HCT116 (cell line): ENCODE data around the gene CDK1. TPM values are rescaled to one million over a fixed set of nuclear protein-coding genes. Genes with fewer than 3 reads are reported as not detected.

Source experiments
- ATAC-seq: fragments of 200-7000 bp; cut with Tn5 transposase; 2 replicates; pipeline ENCODE4 v1.9.1; 2020; ENCODE audit warnings: mild to moderate bottlenecking, moderate library complexity
- BruUV-seq: library from RNA; stranded (reverse); fragments of 400-500 nt; replicated peaks from 2 replicates; lab custom pipeline; 2021; lab: Mats Ljungman, UMichigan
- CTCF ChIA-PET: fragments of 300-600 bp; sonication (Branson Sonifier 250); formaldehyde crosslinking; loops from one replicate; lab custom pipeline; 2021; ENCODE audit warnings: antibody characterized with exemption; lab: Charles Lee
- POLR2A ChIA-PET: fragments of 300-600, 350-600 bp; sonication (Branson Sonifier 250); formaldehyde crosslinking; loops from one replicate; lab custom pipeline; 2021; ENCODE audit warnings: antibody characterized with exemption; lab: Charles Lee
- RAD21 ChIA-PET, 2 experiments: fragments of 300-600 bp; sonication (Branson Sonifier 250); formaldehyde crosslinking; loops; one replicate each; lab custom pipeline; 2023; ENCODE audit warnings: low total read pairs in 2 of 2; ENCODE audit not compliant: uncharacterized antibody in 2 of 2, unreplicated experiment in 2 of 2, low non-redundant PET in 1 of 2; lab: Charles Lee
- DNase-seq: peaks from one replicate; pipeline ENCODE4 v3.0.0-alpha.2; 2010; ENCODE audit warnings: low read depth, low spot score
- H2AFZ ChIP-seq: fragments of 200-600 bp; shearing (Covaris generic), sonication (generic); 2 replicates; pipeline ENCODE4 v1.6.1; 2017; ENCODE audit warnings: low read depth, mixed run types, mixed read lengths, antibody characterized with exemption, low read length; ENCODE audit not compliant: poor library complexity, severe bottlenecking
- H3K27ac ChIP-seq: 2 replicates; pipeline ENCODE4 v1.5.1; 2012; ENCODE audit warnings: low read depth, low read length
- H3K27me3 ChIP-seq: fragments of 200-600 bp; sonication (generic); 2 replicates; pipeline ENCODE4 v1.6.1; 2016; ENCODE audit warnings: mixed run types, low read length, mixed read lengths; ENCODE audit not compliant: insufficient read depth
- H3K36me3 ChIP-seq, 2 experiments: fragments of 200-500 bp in 1 of 2; fragments of 200-600 bp in 1 of 2; sonication (Bioruptor generic) in 1 of 2; sonication (generic) in 1 of 2; 2 replicates each; pipeline versions ENCODE4 v1.5.1 to v1.6.1; 2014 to 2016; ENCODE audit warnings: low read length in 2 of 2, inconsistent platforms in 1 of 2, mixed read lengths in 1 of 2, mixed run types in 1 of 2; ENCODE audit not compliant: insufficient read depth in 2 of 2, control insufficient read depth in 1 of 2
- H3K4me1 ChIP-seq, 2 experiments: fragments of 200-600 bp in 1 of 2; sonication (generic) in 1 of 2; 2 replicates each; pipeline versions ENCODE4 v1.5.1 to v1.6.1; 2012 to 2017; ENCODE audit warnings: low read length in 2 of 2, inconsistent platforms in 1 of 2, mild to moderate bottlenecking in 1 of 2, mixed read lengths in 1 of 2, mixed run types in 1 of 2, moderate library complexity in 1 of 2; ENCODE audit not compliant: insufficient read depth in 2 of 2, control insufficient read depth in 1 of 2
- H3K4me2 ChIP-seq: fragments of 200-600 bp; sonication (generic); 2 replicates; pipeline ENCODE4 v1.6.1; 2017; ENCODE audit warnings: mixed run types, low read length, mixed read lengths
- H3K4me3 ChIP-seq, 2 experiments: fragments of 200-600 bp in 1 of 2; sonication (generic) in 1 of 2; replicated peaks in 1 of 2; 2 replicates each; pipeline ENCODE4 v1.5.1; 2011 to 2016; ENCODE audit warnings: low read length in 2 of 2, control low read depth in 1 of 2, low read depth in 1 of 2, mild to moderate bottlenecking in 1 of 2, mixed read lengths in 1 of 2, mixed run types in 1 of 2
- H3K79me2 ChIP-seq: fragments of 200-600 bp; sonication (generic); 2 replicates; pipeline ENCODE4 v1.6.1; 2017; ENCODE audit warnings: mild to moderate bottlenecking, mixed run types, low read length, moderate library complexity, mixed read lengths; ENCODE audit not compliant: insufficient read depth
- H3K9ac ChIP-seq: fragments of 200-600 bp; sonication (generic); 2 replicates; pipeline ENCODE4 v1.6.1; 2016; ENCODE audit warnings: low read length, mixed read lengths
- H3K9me2 ChIP-seq: fragments of 200-600 bp; sonication (generic), shearing (Covaris generic); 2 replicates; pipeline ENCODE4 v1.6.1; 2017; ENCODE audit warnings: mixed run types, mild to moderate bottlenecking, moderate library complexity; ENCODE audit not compliant: insufficient read depth
- H3K9me3 ChIP-seq, 2 experiments: fragments of 200-500 bp in 1 of 2; fragments of 200-600 bp in 1 of 2; sonication (Bioruptor generic) in 1 of 2; sonication (generic) in 1 of 2; 2 replicates each; pipeline ENCODE4 v1.6.1; 2014 to 2017; ENCODE audit warnings: low read length in 2 of 2, mixed read lengths in 2 of 2, inconsistent platforms in 1 of 2, low read depth in 1 of 2, mild to moderate bottlenecking in 1 of 2, mixed run types in 1 of 2, moderate library complexity in 1 of 2; ENCODE audit not compliant: control insufficient read depth in 1 of 2, insufficient read depth in 1 of 2
- H4K20me1 ChIP-seq: fragments of 200-600 bp; sonication (generic), shearing (Covaris generic); 2 replicates; pipeline ENCODE4 v1.6.1; 2017; ENCODE audit warnings: mixed run types, mild to moderate bottlenecking, moderate library complexity; ENCODE audit not compliant: insufficient read depth
- CBX3 ChIP-seq: IDR thresholded peaks from 2 replicates; pipeline ENCODE4 v1.6.1; 2012; ENCODE audit warnings: low read depth
- CTCF ChIP-seq, 3 experiments: fragments of 200-600 bp in 1 of 3; sonication (generic) in 1 of 3; IDR thresholded peaks in 2 of 3; conservative IDR thresholded peaks in 1 of 3; 2 replicates each; pipeline ENCODE4 v1.5.1; 2012 to 2017; ENCODE audit warnings: low read depth in 2 of 3, low read length in 2 of 3, antibody characterized with exemption in 1 of 3, borderline replicate concordance in 1 of 3, control low read depth in 1 of 3, mild to moderate bottlenecking in 1 of 3, mixed read lengths in 1 of 3, mixed run types in 1 of 3, moderate library complexity in 1 of 3; ENCODE audit not compliant: insufficient read depth in 1 of 3
- EGR1 ChIP-seq: IDR thresholded peaks from 2 replicates; pipeline ENCODE4 v1.6.1; 2012; ENCODE audit warnings: low read depth
- POLR2A ChIP-seq: IDR thresholded peaks from 2 replicates; pipeline ENCODE4 v1.7.0; 2011; ENCODE audit warnings: borderline replicate concordance; ENCODE audit not compliant: insufficient read depth, insufficient read length; ENCODE audit errors: extremely low read depth
- POLR2AphosphoS5 ChIP-seq: IDR thresholded peaks from 2 replicates; pipeline ENCODE4 v1.6.1; 2011; ENCODE audit warnings: mild to moderate bottlenecking, low read depth, low read length, moderate library complexity
- RAD21 ChIP-seq: IDR thresholded peaks from 2 replicates; pipeline ENCODE4 v1.6.1; 2012; ENCODE audit warnings: low read depth, mild to moderate bottlenecking
- SRF ChIP-seq: IDR thresholded peaks from 2 replicates; pipeline ENCODE4 v1.6.1; 2012; ENCODE audit warnings: low read depth
- TCF7L2 ChIP-seq: IDR thresholded peaks from 2 replicates; pipeline ENCODE4 v1.7.0; 2011; ENCODE audit warnings: borderline replicate concordance, inconsistent platforms; ENCODE audit not compliant: insufficient read depth, insufficient read length; ENCODE audit errors: extremely low read depth
- ZNF274 ChIP-seq: fragments of 200-500 bp; sonication (Bioruptor generic); IDR thresholded peaks from 2 replicates; pipeline ENCODE4 v1.6.1; 2014; ENCODE audit warnings: mild to moderate bottlenecking, low read depth, low read length, inconsistent platforms
- intact Hi-C: fragments of 100-400 bp; cut with micrococcal nuclease; formaldehyde crosslinking; loops from 2 replicates; pipeline ENCODE4 v1.10.0; 2022
- total RNA-seq: library from RNA; stranded (reverse); gene quantifications from one replicate; pipeline ENCODE4 v1.2.1, GENCODE V29; 2021; ENCODE audit not compliant: unreplicated experiment
- TF ChIP-seq, protein P1 (sequence below): IDR thresholded peaks from 2 replicates; pipeline ENCODE4 v1.6.1; 2011; ENCODE audit warnings: mild to moderate bottlenecking, low read length, moderate library complexity; ENCODE audit not compliant: insufficient replicate concordance; ENCODE audit errors: extremely low read depth
- TF ChIP-seq, protein P2 (sequence below): IDR thresholded peaks from 2 replicates; pipeline ENCODE4 v1.6.1; 2012; ENCODE audit warnings: low read depth
- TF ChIP-seq, protein P3 (sequence below): IDR thresholded peaks from 2 replicates; pipeline ENCODE4 v1.6.1; 2012
- TF ChIP-seq, protein P4 (sequence below): IDR thresholded peaks from 2 replicates; pipeline ENCODE4 v1.6.1; 2012

The CDK1 gene
- total RNA-seq, 1 experiment from 2014 or later, result 104 TPM

DNA sequence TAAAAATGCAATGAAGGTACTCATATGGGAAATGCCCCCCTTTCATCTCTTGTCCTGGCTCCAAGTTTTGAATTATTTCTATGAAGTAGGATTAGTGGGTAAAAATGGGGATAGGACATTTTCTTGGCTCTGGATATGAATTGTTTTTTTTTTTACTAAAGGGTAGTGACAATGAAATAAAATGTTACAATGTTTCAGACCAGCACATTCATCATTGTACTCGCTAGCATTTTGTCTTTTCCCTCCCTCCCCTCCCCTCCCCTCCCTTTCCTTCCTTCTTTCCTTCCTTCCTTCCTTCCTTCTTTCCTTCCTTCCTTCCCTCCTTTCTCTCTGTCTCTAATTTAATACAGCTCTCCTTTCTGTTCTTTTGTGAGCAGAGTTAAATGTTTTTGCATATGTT lies 64.4 kb downstream of the CDK1 start:
- ATAC-seq (no peak), DNase-seq (no peak)
- BruUV-seq, result no TSS peak
- intact Hi-C loops, result no loop called here
- CTCF ChIA-PET, result no interaction called here
- H3K9ac ChIP-seq, result no peak overlapping the region
- peaks cover 0 to 9% of the 10 kb centered on the region in 2 experiments; a peak in 2 of 4 replicates for H3K4me1 ChIP-seq
- H3K4me2 ChIP-seq, result no peak overlapping the region
- no peak overlapping the region for H3K4me3 ChIP-seq
- POLR2A ChIA-PET, result no interaction called here
- H4K20me1 ChIP-seq, result no peaks in the 10 kb centered on the region
- no peaks in the 10 kb centered on the region for H3K36me3 ChIP-seq
- RAD21 ChIA-PET, result no interaction called here
- TF ChIP-seq SRF (no peak), CTCF (IDR thresholded peaks at IDR 0.05 in 2 of 3, conservative IDR thresholded peaks at IDR 0.05 in 1 of 3; ENCODE audit: borderline replicate concordance in 1 of 3, insufficient read depth in 1 of 3, low read depth in 2 of 3, low read length in 2 of 3) (no peak), EGR1 (no peak), ZNF274 (no peak), TCF7L2 (no peak), POLR2A (no peak), CBX3 (no peak), RAD21 (no peak), POLR2AphosphoS5 (no peak)
- TF ChIP-seq, protein P1, sequence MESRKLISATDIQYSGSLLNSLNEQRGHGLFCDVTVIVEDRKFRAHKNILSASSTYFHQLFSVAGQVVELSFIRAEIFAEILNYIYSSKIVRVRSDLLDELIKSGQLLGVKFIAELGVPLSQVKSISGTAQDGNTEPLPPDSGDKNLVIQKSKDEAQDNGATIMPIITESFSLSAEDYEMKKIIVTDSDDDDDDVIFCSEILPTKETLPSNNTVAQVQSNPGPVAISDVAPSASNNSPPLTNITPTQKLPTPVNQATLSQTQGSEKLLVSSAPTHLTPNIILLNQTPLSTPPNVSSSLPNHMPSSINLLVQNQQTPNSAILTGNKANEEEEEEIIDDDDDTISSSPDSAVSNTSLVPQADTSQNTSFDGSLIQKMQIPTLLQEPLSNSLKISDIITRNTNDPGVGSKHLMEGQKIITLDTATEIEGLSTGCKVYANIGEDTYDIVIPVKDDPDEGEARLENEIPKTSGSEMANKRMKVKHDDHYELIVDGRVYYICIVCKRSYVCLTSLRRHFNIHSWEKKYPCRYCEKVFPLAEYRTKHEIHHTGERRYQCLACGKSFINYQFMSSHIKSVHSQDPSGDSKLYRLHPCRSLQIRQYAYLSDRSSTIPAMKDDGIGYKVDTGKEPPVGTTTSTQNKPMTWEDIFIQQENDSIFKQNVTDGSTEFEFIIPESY, result no peak
- TF ChIP-seq, protein P2, sequence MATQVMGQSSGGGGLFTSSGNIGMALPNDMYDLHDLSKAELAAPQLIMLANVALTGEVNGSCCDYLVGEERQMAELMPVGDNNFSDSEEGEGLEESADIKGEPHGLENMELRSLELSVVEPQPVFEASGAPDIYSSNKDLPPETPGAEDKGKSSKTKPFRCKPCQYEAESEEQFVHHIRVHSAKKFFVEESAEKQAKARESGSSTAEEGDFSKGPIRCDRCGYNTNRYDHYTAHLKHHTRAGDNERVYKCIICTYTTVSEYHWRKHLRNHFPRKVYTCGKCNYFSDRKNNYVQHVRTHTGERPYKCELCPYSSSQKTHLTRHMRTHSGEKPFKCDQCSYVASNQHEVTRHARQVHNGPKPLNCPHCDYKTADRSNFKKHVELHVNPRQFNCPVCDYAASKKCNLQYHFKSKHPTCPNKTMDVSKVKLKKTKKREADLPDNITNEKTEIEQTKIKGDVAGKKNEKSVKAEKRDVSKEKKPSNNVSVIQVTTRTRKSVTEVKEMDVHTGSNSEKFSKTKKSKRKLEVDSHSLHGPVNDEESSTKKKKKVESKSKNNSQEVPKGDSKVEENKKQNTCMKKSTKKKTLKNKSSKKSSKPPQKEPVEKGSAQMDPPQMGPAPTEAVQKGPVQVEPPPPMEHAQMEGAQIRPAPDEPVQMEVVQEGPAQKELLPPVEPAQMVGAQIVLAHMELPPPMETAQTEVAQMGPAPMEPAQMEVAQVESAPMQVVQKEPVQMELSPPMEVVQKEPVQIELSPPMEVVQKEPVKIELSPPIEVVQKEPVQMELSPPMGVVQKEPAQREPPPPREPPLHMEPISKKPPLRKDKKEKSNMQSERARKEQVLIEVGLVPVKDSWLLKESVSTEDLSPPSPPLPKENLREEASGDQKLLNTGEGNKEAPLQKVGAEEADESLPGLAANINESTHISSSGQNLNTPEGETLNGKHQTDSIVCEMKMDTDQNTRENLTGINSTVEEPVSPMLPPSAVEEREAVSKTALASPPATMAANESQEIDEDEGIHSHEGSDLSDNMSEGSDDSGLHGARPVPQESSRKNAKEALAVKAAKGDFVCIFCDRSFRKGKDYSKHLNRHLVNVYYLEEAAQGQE, result no peak
- TF ChIP-seq, protein P3, sequence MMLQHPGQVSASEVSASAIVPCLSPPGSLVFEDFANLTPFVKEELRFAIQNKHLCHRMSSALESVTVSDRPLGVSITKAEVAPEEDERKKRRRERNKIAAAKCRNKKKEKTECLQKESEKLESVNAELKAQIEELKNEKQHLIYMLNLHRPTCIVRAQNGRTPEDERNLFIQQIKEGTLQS, result no peak
- TF ChIP-seq, protein P4, sequence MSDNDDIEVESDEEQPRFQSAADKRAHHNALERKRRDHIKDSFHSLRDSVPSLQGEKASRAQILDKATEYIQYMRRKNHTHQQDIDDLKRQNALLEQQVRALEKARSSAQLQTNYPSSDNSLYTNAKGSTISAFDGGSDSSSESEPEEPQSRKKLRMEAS, result no peak
- no peaks in the 10 kb centered on the region for H3K9me2 ChIP-seq
- H3K27ac ChIP-seq, result no peak overlapping the region
- no peak overlapping the region for H2AFZ ChIP-seq
- no peaks in the 10 kb centered on the region for H3K9me3 ChIP-seq
- no peaks in the 10 kb centered on the region for H3K27me3 ChIP-seq
- H3K79me2 ChIP-seq, result no peaks in the 10 kb centered on the region
